NCI-H2196 treated with DMSO at 0.1 percent for 48 hours (cell line): ENCODE measurements around the gene PMFBP1.

Experiments used
- DNase-seq: peaks from one replicate; lab custom pipeline; 2025; ENCODE audit not compliant: unreplicated experiment; lab: John Stamatoyannopoulos, UW

The PMFBP1 gene

GRCh38 chr16:72172105-72173034 lies at the start of gene PMFBP1:
TSS of gene PMFBP1 (minus strand) at chr16:72172155. CDS start at chr16:72171208, 947 bp downstream.
- DNase-seq = peak; percentile 9

GRCh38 chr16:72221630-72222024 lies 49.7 kb upstream of the PMFBP1 start:
- no peak for DNase-seq

GRCh38 chr16:72220875-72221629 lies 49.1 kb upstream of the PMFBP1 start:
- DNase-seq = no peak

- DNase-seq = no peak
Observed at GRCh38 chr16:72219282-72219681, 47.3 kb upstream of the PMFBP1 start.

GRCh38 chr16:72216767-72217166 lies 44.8 kb upstream of the PMFBP1 start:
- no peak for DNase-seq

GRCh38 chr16:72214821-72215220 lies 42.9 kb upstream of the PMFBP1 start:
- no peak for DNase-seq

GRCh38 chr16:72211110-72211509 lies 39.2 kb upstream of the PMFBP1 start:
- no peak for DNase-seq

GRCh38 chr16:72210555-72210954 lies 38.6 kb upstream of the PMFBP1 start:
- DNase-seq = no peak

GRCh38 chr16:72210072-72210471 lies 38.1 kb upstream of the PMFBP1 start:
- DNase-seq = no peak

- no peak for DNase-seq
Observed at GRCh38 chr16:72206299-72206698, 34.3 kb upstream of the PMFBP1 start.

GRCh38 chr16:72203401-72203800 lies 31.4 kb upstream of the PMFBP1 start:
- no peak for DNase-seq

- DNase-seq = no peak
Observed at GRCh38 chr16:72202014-72202413, 30.1 kb upstream of the PMFBP1 start.

- DNase-seq = no peak
Observed at GRCh38 chr16:72201387-72201786, 29.4 kb upstream of the PMFBP1 start.

- DNase-seq = no peak
Observed at GRCh38 chr16:72199761-72200337, 27.9 kb upstream of the PMFBP1 start.

- no peak for DNase-seq
Observed at GRCh38 chr16:72198771-72199201, 26.8 kb upstream of the PMFBP1 start.

GRCh38 chr16:72198021-72198711 lies 26.2 kb upstream of the PMFBP1 start:
- no peak for DNase-seq

- no peak for DNase-seq
Observed at GRCh38 chr16:72197545-72197944, 25.6 kb upstream of the PMFBP1 start.

- no peak for DNase-seq
Observed at GRCh38 chr16:72195609-72196008, 23.7 kb upstream of the PMFBP1 start.

GRCh38 chr16:72191551-72191950 lies 19.6 kb upstream of the PMFBP1 start:
- DNase-seq = no peak

- DNase-seq = no peak
Observed at GRCh38 chr16:72189865-72190371, 18.0 kb upstream of the PMFBP1 start.

GRCh38 chr16:72188541-72188940 lies 16.6 kb upstream of the PMFBP1 start:
- no peak for DNase-seq
